BE2C (cell line): Measurements from ENCODE around the gene EIF4H.

ENCODE experiments used
- DNase-seq: peaks from one replicate; pipeline ENCODE4 v3.0.0-alpha.2; 2020
- H3K27me3 ChIP-seq: fragments of 250-450 bp; sonication (Bioruptor Pico); 2 replicates; pipeline ENCODE4 v1.5.1; 2020; ENCODE audit warnings: mild to moderate bottlenecking
- H3K36me3 ChIP-seq: fragments of 250-450 bp; sonication (Bioruptor Pico); 2 replicates; pipeline ENCODE4 v1.5.1; 2020; ENCODE audit warnings: mild to moderate bottlenecking
- H3K4me1 ChIP-seq: fragments of 250-450 bp; sonication (Bioruptor Pico); 2 replicates; pipeline ENCODE4 v1.5.1; 2020
- H3K4me3 ChIP-seq: 2 replicates; pipeline ENCODE4 v1.5.1; 2011; ENCODE audit warnings: low read depth, low read length
- H3K9me3 ChIP-seq: fragments of 250-450 bp; sonication (Bioruptor Pico); 2 replicates; pipeline ENCODE4 v1.5.1; 2020
- TF ChIP-seq, protein P1 (sequence below): IDR thresholded peaks from 2 replicates; pipeline ENCODE4 v1.5.1; 2012; ENCODE audit warnings: mild to moderate bottlenecking, low read depth, low read length

The EIF4H gene

DNA sequence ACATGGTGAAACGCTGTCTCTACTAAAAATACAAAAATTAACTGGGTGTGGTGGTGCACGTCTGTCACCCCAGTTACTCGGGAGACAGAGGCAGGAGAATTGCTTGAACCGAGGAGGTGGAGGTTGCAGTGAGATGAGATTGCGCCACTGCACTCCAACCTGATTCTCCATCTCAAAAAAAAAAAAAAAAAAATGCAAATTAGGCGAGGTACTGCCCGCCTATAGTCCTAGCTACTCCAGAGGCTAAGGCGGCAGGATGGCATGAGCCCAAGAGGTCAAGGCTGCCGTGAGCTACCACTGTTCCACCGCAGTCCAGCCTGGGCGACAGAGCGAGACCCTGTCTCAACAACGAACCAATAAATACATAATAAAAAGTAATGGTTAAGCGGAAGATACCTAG, 1.1 kb upstream of the EIF4H start:
- peak overlapping the region; percentile 86 for H3K4me3 ChIP-seq

DNA sequence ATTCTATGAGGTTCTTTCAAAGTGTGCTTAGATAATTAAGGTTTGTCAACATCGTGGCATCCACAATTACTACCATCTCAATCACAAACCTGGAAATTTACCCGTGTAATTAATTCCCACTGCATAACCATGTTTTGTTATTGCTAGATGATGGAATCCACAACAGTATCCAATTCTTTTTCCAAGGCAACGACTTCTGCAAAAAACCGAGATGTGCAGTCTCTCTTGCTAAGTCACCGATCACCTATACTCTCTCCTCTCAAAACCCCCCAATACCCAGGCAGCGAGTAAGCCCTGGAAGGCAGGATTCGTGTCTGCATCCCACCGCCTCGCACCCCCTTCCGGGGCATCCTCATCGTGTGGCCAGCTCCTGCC, 678 bp upstream of the EIF4H start:
- peaks cover 2% of the 10 kb centered on the region; the same call in 1 of the 2 replicates for H3K4me1 ChIP-seq
- H3K36me3 ChIP-seq = peaks cover 33% of the 10 kb centered on the region
- no peaks in the 10 kb centered on the region for H3K9me3 ChIP-seq
- H3K27me3 ChIP-seq = no peaks in the 10 kb centered on the region
- DNase-seq = no peak
- TF ChIP-seq, protein P1, sequence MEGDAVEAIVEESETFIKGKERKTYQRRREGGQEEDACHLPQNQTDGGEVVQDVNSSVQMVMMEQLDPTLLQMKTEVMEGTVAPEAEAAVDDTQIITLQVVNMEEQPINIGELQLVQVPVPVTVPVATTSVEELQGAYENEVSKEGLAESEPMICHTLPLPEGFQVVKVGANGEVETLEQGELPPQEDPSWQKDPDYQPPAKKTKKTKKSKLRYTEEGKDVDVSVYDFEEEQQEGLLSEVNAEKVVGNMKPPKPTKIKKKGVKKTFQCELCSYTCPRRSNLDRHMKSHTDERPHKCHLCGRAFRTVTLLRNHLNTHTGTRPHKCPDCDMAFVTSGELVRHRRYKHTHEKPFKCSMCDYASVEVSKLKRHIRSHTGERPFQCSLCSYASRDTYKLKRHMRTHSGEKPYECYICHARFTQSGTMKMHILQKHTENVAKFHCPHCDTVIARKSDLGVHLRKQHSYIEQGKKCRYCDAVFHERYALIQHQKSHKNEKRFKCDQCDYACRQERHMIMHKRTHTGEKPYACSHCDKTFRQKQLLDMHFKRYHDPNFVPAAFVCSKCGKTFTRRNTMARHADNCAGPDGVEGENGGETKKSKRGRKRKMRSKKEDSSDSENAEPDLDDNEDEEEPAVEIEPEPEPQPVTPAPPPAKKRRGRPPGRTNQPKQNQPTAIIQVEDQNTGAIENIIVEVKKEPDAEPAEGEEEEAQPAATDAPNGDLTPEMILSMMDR = no peak
- peak overlapping the region; percentile 86 for H3K4me3 ChIP-seq

More for the DNA sequence above, 1.1 kb upstream of the EIF4H start:
- no peaks in the 10 kb centered on the region for H3K27me3 ChIP-seq
- TF ChIP-seq, protein P1 = no peak
- H3K36me3 ChIP-seq = peaks cover 32% of the 10 kb centered on the region
- peak; percentile 23 for DNase-seq
- no peaks in the 10 kb centered on the region for H3K9me3 ChIP-seq
- H3K4me1 ChIP-seq = peaks cover 2% of the 10 kb centered on the region; the same call in 1 of the 2 replicates

- peaks cover 2% of the 10 kb centered on the region; the same call in 1 of the 2 replicates for H3K4me1 ChIP-seq
- DNase-seq = peak; percentile 52
These were observed 488 bp downstream of the EIF4H start for GRCh38 chr7:74174606-74175082.

DNA sequence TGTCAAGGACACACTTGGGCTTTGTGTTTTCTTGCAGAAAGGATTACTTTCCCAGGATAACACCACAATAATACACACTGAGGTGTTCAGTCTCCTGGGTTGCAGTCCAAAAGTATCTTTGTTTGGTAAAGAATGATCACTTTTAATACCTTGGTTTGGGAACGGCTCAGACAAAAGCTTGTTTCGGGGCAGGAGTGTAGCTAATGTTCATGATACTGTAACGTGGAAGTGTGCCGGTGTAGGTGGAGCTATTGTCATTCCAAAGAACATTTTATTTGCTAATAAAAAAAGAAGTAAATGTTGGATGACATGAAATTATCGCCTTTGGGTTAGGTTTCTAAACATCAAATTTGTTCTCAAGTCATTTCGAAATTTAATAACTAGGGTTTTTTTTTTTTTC, 1.2 kb downstream of the EIF4H start:
- Histone ChIP-seq H3K9me3 (no peaks in the 10 kb centered on the region), H3K27me3 (no peaks in the 10 kb centered on the region), H3K36me3 (peaks cover 51% of the 10 kb centered on the region), H3K4me3 (peak overlapping the region; percentile 89), H3K4me1 (peaks cover 2% of the 10 kb centered on the region; the same call in 1 of the 2 replicates)
- TF ChIP-seq, protein P1 = no peak
- no peak for DNase-seq

More at GRCh38 chr7:74174606-74175082, 488 bp downstream of the EIF4H start:
- Histone ChIP-seq H3K27me3 (no peaks in the 10 kb centered on the region), H3K36me3 (peaks cover 45% of the 10 kb centered on the region), H3K9me3 (no peaks in the 10 kb centered on the region), H3K4me3 (peak overlapping the region; percentile 89)
- TF ChIP-seq, protein P1 = no peak

- H3K9me3 ChIP-seq = no peaks in the 10 kb centered on the region
- H3K4me3 ChIP-seq = no peak overlapping the region
- peaks cover 2% of the 10 kb centered on the region; the same call in 1 of the 2 replicates for H3K4me1 ChIP-seq
- DNase-seq = no peak
- TF ChIP-seq, protein P1 = no peak
- H3K27me3 ChIP-seq = no peaks in the 10 kb centered on the region
- H3K36me3 ChIP-seq = peaks cover 63% of the 10 kb centered on the region
These were observed 2.4 kb downstream of the EIF4H start for GRCh38 chr7:74176555-74176954.

- DNase-seq = no peak
- Histone ChIP-seq H3K9me3 (no peaks in the 10 kb centered on the region), H3K4me3 (no peak overlapping the region), H3K36me3 (peaks cover 63% of the 10 kb centered on the region), H3K4me1 (peaks cover 6% of the 10 kb centered on the region; the same call in 1 of the 2 replicates), H3K27me3 (no peaks in the 10 kb centered on the region)
- TF ChIP-seq, protein P1 = no peak
These were observed 4.5 kb downstream of the EIF4H start for GRCh38 chr7:74178632-74179031.
